SK-N-MC (cell line): Measurements from ENCODE around the gene POU6F2.

Experiments
- EZH2 ChIP-seq: fragments of 200-600 bp; sonication (generic); IDR thresholded peaks from one replicate; pipeline ENCODE4 v1.6.1; 2017; ENCODE audit warnings: antibody characterized with exemption
- POLR2AphosphoS5 ChIP-seq: IDR thresholded peaks from 2 replicates; pipeline ENCODE4 v1.6.1; 2012; ENCODE audit warnings: mild to moderate bottlenecking, low read depth, low read length, borderline replicate concordance

DNA sequence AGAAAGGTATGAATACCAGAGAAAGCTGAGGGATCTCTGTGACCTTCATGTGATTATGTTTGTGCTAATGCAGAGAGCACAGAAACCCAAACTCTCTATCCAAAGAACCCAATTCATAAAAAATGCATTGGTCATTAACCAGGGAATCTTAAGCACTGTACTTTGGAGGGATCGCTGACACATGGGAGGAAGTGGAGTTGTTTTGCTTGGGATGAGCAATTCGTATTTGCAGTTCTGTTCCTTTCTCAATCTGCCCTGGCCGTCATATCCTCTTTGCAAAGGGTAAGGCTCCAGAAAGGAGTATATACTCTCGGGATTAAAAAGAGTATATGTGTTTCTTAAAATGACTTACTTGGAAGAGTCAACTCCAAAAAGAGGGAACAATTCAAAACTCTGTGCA lies 221.3 kb downstream of the POU6F2 start:
- TF ChIP-seq POLR2AphosphoS5 = no peak
- no peak for TF ChIP-seq EZH2
